ENCODE results near the gene C1QTNF7. TPM values are rescaled to one million over a fixed set of nuclear protein-coding genes. Genes with fewer than 3 reads are reported as not detected.

The C1QTNF7 gene
- total RNA-seq, 1 experiment from 2014 or later: not detected

DNA sequence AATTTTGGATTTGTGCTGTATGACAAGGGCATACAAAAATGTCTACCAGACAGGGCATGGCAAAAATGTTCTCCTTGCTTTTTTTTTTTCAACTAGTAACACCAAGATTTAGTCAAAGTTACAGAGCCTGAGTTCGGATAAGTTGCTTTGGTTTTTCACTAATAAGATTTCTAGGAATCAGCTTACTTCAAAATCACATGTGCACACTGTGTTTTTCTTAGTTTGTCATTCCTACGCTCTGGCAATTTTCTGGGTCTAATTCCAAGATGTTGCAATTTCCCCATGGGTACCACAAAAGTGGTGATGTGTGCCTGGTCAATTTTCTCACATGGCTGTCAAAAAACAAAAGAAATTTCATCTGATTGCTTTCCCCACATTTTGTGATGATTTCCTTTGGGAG lies 6.3 kb downstream of the C1QTNF7 start:
- CTCF ChIA-PET: no interaction called here
- no peaks in the 10 kb centered on the region for H3K36me3 ChIP-seq (ENCODE audit: control insufficient read depth in 1 of 2, insufficient read depth in 2 of 2, low read length in 2 of 2)

More for the DNA sequence above, 6.3 kb downstream of the C1QTNF7 start:
- Histone ChIP-seq H3K27me3 (ENCODE audit: insufficient read depth, low read length) (peaks cover 8% of the 10 kb centered on the region; the same call in 1 of the 2 replicates), H3K79me2 (ENCODE audit: insufficient read depth, low read length) (no peaks in the 10 kb centered on the region), H3K9ac (ENCODE audit: low read length) (no peak overlapping the region), H3K4me2 (ENCODE audit: low read length) (no peak overlapping the region), H3K4me3 (replicated peaks in 1 of 2; ENCODE audit: low read depth in 1 of 2, low read length in 2 of 2) (no peak overlapping the region), H2AFZ (ENCODE audit: low read depth, low read length, poor library complexity, severe bottlenecking) (no peak overlapping the region), H3K4me1 (ENCODE audit: control insufficient read depth in 1 of 2, insufficient read depth in 2 of 2, low read length in 2 of 2) (no peaks in the 10 kb centered on the region), H3K27ac (ENCODE audit: low read depth, low read length) (no peak overlapping the region), H3K9me2 (ENCODE audit: insufficient read depth) (no peaks in the 10 kb centered on the region), H4K20me1 (ENCODE audit: insufficient read depth) (no peaks in the 10 kb centered on the region), H3K9me3 (ENCODE audit: control insufficient read depth in 1 of 2, insufficient read depth in 1 of 2, low read depth in 1 of 2, low read length in 2 of 2) (no peaks in the 10 kb centered on the region)
- TF ChIP-seq SIN3A (IDR thresholded peaks at IDR 0.05; ENCODE audit: low read depth) (no peak), CBX3 (IDR thresholded peaks at IDR 0.05; ENCODE audit: low read depth) (no peak), FOSL1 (IDR thresholded peaks at IDR 0.05; ENCODE audit: low read depth) (no peak), TCF7L2 (IDR thresholded peaks at IDR 0.05; ENCODE audit: borderline replicate concordance, extremely low read depth, insufficient read depth, insufficient read length) (no peak), EZH2 (IDR thresholded peaks at IDR 0.05) (no peak), ELF1 (IDR thresholded peaks at IDR 0.05; ENCODE audit: borderline replicate concordance, low read depth) (no peak), SP1 (IDR thresholded peaks at IDR 0.05; ENCODE audit: low read depth) (no peak), JUND (IDR thresholded peaks at IDR 0.05) (no peak), POLR2A (IDR thresholded peaks at IDR 0.05; ENCODE audit: borderline replicate concordance, extremely low read depth, insufficient read depth, insufficient read length) (no peak), EZH2phosphoT487 (IDR thresholded peaks at IDR 0.05; ENCODE audit: borderline replicate concordance) (no peak), YY1 (IDR thresholded peaks at IDR 0.05; ENCODE audit: extremely low read depth, insufficient replicate concordance, low read depth, low read length) (no peak), CEBPB (IDR thresholded peaks at IDR 0.05; ENCODE audit: low read depth) (no peak), ZFX (IDR thresholded peaks at IDR 0.05) (no peak)
- TF ChIP-seq, protein P1, sequence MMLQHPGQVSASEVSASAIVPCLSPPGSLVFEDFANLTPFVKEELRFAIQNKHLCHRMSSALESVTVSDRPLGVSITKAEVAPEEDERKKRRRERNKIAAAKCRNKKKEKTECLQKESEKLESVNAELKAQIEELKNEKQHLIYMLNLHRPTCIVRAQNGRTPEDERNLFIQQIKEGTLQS (IDR thresholded peaks at IDR 0.05): no peak
- TF ChIP-seq, protein P2, sequence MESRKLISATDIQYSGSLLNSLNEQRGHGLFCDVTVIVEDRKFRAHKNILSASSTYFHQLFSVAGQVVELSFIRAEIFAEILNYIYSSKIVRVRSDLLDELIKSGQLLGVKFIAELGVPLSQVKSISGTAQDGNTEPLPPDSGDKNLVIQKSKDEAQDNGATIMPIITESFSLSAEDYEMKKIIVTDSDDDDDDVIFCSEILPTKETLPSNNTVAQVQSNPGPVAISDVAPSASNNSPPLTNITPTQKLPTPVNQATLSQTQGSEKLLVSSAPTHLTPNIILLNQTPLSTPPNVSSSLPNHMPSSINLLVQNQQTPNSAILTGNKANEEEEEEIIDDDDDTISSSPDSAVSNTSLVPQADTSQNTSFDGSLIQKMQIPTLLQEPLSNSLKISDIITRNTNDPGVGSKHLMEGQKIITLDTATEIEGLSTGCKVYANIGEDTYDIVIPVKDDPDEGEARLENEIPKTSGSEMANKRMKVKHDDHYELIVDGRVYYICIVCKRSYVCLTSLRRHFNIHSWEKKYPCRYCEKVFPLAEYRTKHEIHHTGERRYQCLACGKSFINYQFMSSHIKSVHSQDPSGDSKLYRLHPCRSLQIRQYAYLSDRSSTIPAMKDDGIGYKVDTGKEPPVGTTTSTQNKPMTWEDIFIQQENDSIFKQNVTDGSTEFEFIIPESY (IDR thresholded peaks at IDR 0.05; ENCODE audit: extremely low read depth, insufficient replicate concordance, low read length): no peak
- TF ChIP-seq, protein P3, sequence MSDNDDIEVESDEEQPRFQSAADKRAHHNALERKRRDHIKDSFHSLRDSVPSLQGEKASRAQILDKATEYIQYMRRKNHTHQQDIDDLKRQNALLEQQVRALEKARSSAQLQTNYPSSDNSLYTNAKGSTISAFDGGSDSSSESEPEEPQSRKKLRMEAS (IDR thresholded peaks at IDR 0.05): no peak
- BruUV-seq (replicated peaks): no TSS peak
- POLR2A ChIA-PET: no interaction called here
- no peak for ATAC-seq
- intact Hi-C loops (cut with micrococcal nuclease): no loop called here
- DNase-seq (ENCODE audit: low read depth, low spot score): no peak
- RAD21 ChIA-PET (ENCODE audit: low non-redundant PET in 1 of 2, low total read pairs in 2 of 2, uncharacterized antibody in 2 of 2, unreplicated experiment in 2 of 2): no interaction called here
